Right renal pelvis (tissue), 4 donors: Measurements from ENCODE around the gene ERP27. TPM values are rescaled to one million over a fixed set of nuclear protein-coding genes. Genes with fewer than 3 reads are reported as not detected.

Experiments used
- DNase-seq, 4 donors: peaks; one replicate each; pipeline ENCODE4 v3.0.0-alpha.2; 2013; ENCODE audit warnings: low read depth in 4 of 4, low spot score in 3 of 4, missing footprints in 1 of 4
- polyA plus RNA-seq, 4 donors: library from polyadenylated mRNA; unstranded; fragments of 120-200 nt; gene quantifications; one replicate each; pipeline ENCODE4 v1.2.1, GENCODE V29; 2013; ENCODE audit not compliant: insufficient read length in 4 of 4

Gene ERP27
- polyA plus RNA-seq, 4 donors: 20.6 to 41.4 (median 30.2) TPM

DNA sequence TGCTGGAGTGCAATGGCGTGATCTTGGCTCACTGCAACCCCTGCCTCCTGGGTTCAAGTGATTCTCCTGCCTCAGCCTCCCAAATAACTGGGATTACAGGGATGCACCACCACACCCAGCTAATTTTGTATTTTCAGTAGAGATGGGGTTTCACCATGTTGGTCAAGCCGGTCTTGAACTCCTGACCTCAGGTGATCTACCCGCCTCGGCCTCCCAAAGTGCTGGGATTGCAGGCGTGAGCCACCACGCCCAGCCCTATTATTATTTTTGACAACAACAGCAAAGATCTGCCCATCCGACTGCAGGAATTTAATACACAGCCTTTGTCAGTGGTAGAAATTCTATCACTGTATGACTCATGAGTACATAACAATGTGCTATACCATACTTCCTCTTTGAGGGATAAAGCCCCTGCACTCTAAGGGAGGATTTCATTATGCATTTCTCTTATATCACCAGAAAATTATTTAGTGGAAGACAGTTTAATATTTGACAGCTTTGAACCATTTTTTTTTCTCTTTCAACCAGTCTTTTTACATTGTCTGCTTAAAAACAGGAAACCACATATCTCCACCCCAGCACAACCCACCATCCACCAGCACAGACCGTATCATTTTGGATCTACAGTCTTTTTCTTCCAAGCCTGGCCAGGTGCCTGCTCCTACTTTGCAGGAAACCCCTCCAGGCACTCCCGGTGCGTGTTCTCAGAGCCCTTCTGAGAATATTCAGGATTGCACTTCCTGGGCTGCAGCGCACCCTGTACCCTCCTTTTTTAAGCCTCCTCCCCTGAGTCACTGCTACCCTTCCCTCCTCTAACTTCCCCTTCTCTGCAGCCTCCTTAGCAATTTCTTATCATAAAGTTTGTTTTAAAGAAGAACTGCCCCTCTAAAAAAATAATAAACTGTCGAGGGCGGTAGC is 22.5 kb upstream of the ERP27 start:
- no peak for DNase-seq

- DNase-seq: no peak
Observed at GRCh38 chr12:14959916-14960496, 21.7 kb upstream of the ERP27 start.

GRCh38 chr12:14959463-14959862 is 21.1 kb upstream of the ERP27 start:
- no peak for DNase-seq

DNA sequence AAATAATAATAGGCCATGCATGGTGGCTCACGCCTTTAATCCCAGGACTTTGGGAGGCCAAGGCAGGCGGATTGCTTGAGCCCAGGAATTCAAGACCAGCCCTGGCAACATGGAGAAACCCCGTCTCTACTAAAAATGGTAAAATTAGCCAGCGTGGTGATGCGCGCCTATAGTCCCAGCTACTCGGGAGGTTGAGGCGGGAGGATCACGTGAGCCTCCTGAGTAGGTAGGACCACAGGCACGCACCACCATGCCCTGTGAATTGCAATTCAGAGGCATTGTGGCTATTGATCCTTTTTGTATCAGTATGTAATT is 20.7 kb upstream of the ERP27 start:
- DNase-seq: no peak

DNA sequence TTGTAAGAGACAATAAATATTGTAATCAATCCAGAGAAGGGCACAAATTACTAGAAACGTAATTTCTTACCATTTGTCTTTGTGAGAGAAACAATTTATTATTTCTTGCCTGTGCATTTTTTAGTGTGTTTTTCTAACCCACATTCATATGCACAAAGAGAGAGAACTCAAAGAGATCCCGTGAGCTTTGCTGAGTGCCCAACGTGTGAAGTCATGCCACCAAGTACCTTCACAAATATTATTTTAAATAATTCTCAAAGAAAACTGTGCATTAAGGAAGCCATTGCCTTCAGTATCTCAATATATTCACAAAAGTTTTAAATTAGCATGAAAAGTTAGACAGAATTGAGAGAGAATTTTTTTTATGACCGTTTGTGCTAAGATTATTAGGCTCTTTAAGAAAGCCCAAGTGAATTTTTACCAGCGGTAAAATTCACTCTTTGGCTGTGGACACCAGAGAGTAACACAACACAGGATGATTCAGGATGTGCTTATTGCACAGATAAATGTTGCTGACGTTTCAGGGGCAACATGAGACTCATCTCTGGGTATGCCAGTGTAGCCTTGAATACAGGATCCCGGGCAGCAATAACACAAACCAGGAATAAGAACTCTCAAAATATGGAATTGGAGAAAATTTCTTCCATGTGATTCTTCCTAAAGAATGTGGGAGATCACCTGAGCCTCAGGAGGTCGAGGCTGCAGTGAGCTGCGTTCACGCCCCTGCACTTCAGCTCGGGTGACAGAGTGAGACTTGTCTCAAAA is 20.2 kb upstream of the ERP27 start:
- no peak for DNase-seq

DNA sequence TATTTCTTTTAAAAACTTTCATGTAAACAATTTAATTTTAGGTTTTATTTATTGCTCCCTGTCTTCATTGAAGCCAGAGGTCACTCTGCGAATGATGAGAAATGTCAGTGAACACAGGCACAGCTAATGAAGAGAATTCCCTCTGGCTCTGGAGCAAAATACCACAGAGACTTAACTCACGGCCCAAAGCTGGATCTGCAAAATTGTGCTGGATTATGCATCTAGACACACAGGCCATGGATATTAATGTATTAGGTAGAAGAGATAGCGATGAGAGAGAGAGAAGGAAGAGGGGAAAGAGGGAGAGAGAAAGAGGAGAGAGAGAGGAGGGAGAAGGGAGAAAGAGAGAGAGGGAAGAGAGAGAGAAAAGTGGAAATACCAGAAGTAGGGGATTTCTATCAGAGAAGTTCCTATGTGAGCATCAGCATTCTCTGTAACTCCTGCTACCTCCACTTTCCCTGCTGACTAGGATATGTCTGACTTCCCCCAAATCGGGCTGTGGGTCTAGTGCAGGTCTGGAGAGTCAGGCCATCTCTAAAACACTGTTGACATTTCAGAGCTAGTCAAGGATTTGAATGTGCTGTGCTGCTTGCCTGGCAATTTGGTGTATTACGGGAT is 19.3 kb upstream of the ERP27 start:
- DNase-seq: no peak

DNA sequence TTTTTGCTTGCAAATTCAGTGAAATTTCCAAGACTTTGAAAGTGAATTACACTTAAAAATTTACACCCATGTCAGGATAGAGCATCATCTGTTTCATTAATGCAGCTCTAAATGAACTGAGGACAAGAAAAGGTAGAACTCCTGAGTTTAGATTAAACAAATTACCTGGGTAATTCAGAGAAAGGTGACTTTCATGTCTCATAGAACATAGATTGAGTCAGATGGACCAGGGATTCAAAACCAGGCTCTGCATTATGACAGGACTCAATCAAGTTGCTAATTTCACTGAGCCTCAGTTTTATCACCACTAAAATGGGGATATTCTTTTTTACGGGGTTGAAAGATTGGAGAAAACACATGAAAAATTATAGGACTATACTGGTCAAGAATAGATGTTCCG is 18.6 kb upstream of the ERP27 start:
- DNase-seq: no peak

DNA sequence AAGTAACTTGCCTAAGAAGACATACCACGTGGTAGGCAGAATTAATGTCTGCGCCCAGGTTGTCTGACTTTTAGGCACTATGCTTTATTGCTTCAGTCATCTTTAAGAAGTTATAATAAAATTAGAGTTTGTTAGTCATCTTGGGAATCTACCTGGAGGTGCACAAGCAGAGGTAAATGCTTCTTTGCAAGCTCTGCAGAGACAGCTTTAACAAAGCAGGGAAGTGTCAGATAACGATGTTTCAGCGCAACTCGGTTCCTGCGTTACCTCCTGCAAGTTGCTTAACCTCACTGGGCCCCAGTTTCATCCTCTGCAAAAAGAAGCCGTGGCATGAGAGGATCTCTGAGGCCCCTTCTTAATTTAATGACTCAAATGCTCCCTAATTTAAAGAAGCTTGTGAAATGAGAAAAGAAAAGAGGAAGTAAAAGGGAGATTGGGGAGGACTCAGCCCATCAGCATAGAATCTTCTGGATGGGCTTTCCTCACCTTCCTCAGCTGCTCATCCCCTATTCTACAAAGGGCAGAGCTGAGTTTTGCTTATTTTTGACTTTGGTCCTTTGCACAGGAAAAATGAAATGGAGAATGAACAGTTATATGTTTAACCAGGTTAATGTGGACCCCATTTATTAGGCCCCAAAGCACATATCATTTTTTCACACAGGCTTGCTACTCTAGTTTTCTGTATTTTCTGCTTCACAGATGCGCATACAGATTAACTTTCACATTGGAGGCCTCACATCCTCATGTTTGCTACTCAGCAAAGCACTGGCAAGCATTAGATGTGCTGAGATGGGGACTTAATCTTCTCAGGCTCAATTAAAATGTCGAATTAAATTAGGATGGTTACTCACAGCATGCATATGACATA is 17.9 kb upstream of the ERP27 start:
- no peak for DNase-seq

DNA sequence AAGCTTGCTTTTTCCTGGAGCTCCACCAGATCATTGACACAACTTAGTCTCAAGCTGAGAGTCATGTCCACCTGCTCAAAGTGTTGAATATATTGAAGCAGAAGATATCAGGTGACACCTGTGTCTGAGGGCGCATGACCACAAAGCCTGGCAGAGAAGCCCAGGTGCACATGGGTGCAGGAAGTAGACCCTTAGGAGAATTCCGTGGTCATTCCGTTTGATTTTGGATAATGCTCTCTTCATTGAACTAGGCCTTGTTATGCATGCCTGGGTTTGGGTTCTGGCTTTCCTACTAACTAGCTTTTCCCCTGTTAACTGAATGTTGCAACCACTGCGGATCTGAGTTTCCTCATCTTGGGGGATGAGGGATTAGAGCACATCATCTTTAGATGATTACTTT is 15.9 kb upstream of the ERP27 start:
- no peak for DNase-seq

DNA sequence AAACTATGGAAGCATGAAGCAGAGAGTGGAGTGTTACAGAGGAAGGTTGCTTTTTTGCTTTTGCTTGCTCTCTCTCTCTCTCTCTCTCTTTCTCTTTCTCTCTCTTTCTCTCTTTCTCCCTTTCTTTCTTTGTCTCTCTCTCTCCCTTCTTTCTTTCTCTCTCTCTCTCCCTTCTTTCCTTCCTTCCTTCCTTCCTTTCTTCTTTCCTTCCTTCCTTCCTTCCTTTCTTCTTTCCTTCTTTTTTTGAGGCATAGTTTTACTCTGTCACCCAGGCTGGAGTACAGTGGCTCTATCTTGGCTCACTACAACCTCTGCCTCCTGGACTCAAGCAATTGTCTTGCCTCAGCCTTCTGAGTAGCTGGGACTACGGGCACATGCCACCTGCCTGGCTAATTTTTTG is 15.4 kb upstream of the ERP27 start:
- no peak for DNase-seq

- no peak for DNase-seq
Observed at GRCh38 chr12:14952299-14952921, 14.1 kb upstream of the ERP27 start.

- no peak for DNase-seq
Observed at GRCh38 chr12:14951851-14952250, 13.5 kb upstream of the ERP27 start.

GRCh38 chr12:14950982-14951746 is 12.8 kb upstream of the ERP27 start:
- DNase-seq: no peak

GRCh38 chr12:14950421-14950820 is 12.1 kb upstream of the ERP27 start:
- no peak for DNase-seq

DNA sequence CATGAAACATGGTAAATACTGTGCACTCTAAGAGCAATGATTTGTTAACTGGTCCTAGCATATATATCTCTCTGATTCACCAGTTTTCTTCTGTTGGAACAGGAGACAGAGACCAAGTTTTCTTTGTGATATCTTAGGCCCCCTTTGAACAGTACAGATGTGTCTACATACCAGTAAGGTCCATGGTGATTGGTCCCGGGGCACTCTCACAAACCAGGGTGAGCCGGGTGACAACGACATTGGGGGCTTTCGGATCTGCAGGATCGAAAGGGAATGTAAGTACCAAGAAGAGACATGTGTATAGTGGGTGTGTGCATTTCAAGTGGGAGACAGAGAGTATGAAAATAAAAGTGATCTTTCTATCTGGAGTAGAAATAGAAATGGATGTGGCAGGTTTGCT is 11.3 kb upstream of the ERP27 start:
- DNase-seq: no peak

- peak; percentile 31 to 74 (median 61) for DNase-seq
Observed at GRCh38 chr12:14948672-14949071, 10.3 kb upstream of the ERP27 start.

DNA sequence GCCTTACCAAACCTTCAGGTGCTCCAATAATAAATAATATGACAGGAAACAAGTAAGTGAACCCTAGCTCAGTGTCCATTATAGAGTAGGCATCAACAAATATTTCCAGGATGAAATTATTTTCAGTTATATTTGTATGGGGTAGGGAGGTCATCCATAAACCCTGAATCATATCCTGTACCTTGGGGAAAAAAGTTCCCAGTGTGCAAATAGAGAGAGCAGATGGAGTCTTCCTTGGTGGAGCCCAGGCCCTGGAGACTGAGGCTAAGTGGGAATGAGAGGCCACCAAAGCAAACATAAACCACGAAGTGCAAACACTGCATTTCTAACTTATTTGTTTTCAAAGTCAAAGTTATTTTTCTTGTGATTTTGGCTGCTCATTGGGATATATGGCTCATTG is 8.5 kb upstream of the ERP27 start:
- no peak for DNase-seq

- no peak for DNase-seq
Observed at GRCh38 chr12:14946162-14946561, 7.8 kb upstream of the ERP27 start.
